HG03460 (cell line): ENCODE data around the gene ZNF432.

ENCODE experiments used
- ATAC-seq: cut with Tn5 transposase; IDR thresholded peaks from one replicate; pipeline ENCODE4 v1.9.1; 2021; ENCODE audit not compliant: unreplicated experiment

Gene ZNF432

GRCh38 chr19:52010674-52011073 is 38.0 kb downstream of the ZNF432 start:
- no peak for ATAC-seq

DNA sequence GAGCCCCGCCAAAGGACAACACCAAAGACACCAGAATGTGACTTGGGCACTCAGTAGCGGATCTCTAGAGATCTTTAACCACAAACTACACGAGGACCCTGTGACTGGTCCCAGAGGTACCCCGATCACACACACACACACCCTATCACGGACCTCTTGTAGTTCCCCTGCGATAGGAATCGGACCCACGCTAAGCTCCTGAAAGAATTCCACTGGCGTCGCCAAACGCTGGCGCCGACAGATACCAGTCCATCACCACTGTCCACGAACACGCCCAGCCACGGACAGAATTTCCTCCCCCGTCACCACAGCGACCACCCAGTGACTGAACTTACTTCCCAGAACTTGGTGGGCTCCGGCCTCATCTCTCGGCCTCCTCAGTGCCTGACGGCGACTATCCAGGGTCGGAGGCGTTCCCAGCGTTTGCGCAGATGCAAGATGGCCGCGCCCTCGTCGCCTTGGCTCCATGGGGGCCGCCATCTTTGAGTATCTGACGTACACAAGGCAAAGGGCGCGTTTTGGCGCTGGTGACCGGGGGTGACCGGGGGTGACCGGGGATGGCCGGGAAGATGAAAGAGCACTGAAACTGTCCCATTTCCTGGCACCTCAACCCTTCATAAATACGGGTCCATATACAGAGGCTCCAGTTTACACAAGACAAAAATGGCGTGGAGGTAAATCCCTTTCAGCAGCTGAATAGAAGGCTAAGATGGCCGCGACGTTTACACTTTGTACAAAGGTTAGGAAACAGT is 40.7 kb downstream of the ZNF432 start, which contains the start of gene ZNF615:
ZNF615 (minus strand) TSS at position 406 of the 752 bp plus-strand sequence. CDS start 4,500 bp downstream, outside the sequence.
- ATAC-seq = peak; percentile 86

- no peak for ATAC-seq
Observed at GRCh38 chr19:52007451-52007805, 41.2 kb downstream of the ZNF432 start.

GRCh38 chr19:51994048-51994644 is 54.5 kb downstream of the ZNF432 start:
- no peak for ATAC-seq

DNA sequence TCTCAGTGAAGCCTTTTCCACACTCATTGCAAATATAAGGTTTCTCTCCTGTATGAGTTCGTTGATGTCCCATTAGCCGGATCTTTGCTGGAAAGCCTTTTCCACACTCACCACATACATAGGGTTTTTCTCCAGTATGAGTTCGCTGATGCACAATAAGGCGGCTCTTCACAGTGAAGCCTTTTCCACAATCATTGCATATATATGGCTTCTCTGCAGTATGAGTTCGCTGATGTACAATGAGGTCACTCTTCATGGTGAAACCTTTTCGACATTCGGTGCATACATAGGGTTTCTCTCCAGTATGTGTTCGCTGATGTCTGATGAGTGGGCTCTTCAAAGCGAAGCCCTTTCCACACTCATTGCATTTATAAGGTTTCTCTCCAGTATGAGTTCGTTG is 55.2 kb downstream of the ZNF432 start:
- ATAC-seq = no peak

DNA sequence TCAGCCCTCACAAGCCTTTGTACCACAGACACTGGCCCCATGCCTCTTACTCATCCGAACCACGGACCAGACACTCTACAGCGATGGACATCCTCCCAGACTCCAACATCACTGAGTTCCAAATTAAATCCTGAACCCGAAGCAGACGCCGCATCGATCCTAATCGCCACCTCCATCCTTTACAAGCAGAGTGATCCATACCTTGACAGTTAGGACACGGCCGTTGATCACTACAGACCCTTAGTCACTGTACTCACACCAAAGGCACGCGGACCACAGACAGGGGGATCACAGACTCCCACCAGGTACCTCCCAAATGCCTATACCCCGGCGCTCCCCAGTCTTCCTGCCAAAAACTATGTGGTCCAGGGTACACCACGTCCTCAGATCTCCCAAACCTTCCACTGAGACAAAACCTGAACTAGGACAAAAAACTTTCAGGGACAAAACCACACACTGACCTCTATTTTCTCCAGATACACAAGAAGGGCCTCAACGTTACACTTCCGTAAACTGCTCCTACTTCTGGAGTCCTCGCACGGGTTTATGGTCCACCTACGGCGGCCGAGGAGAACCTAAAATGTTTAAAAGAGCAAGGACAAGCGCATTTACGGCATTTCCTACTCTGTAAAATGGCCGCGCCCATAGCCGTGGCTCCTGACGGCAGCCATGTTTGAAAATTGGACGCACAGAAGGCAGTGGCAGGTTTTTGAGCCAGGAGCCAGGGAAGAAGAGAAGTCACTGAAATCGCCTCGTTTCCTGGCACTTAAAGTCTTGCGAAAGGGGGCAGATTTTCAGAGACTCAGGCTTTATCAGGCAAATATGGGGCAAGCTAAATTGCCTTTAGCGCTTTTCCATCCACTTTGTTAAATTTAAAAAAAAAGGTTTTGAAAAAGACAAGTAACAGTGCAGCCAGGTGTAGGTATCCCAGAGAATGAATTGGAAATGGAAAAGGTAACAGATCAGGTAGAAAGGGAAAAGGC is 62.0 kb downstream of the ZNF432 start, which contains the start of gene ZNF350:
ZNF350 (minus strand) TSS at position 532 of the 983 bp plus-strand sequence. CDS start 12,480 bp downstream, outside the sequence.
- peak; percentile 90 for ATAC-seq

DNA sequence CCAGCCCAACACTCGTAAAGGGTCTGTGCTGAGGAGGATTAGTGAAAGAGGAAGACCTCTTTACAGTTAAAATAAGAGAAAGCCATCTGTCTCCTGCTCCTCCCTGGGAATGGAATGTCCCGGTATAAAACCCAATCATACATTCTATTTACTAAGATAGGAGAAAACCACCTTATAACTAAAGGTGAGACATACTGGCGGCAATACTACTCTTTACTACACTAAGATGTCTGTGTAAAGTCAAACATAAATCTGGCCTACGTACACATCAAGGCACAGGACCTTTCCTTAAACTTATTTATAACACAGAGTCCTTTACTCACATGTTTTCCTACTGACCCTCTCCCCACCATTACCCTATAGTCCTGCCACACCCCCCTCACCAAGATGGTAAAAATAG is 65.3 kb downstream of the ZNF432 start:
- ATAC-seq = no peak
